A549 (cell line): ENCODE measurements around the gene CEP72. TPM values are rescaled to one million over a fixed set of nuclear protein-coding genes. Genes with fewer than 3 reads are reported as not detected.
"Not testable (repeated sequence)": the region's sequence is repeated elsewhere in the genome, so short reads cannot be mapped to it uniquely, and the experiment has no call there.

Experiments
- ATAC-seq, 2 experiments: fragments of 200-7000 bp in 1 of 2; fragments of >200 bp in 1 of 2; cut with Nextera tagmentation in 1 of 2; cut with Tn5 transposase in 1 of 2; 3 replicates each; pipeline versions ENCODE4 v1.8.0 to v1.9.1; 2018 to 2020; ENCODE audit warnings: mild to moderate bottlenecking in 1 of 2, moderate library complexity in 1 of 2
- CTCF ChIA-PET: fragments of 300-600 bp; sonication (Branson Sonifier 250); formaldehyde crosslinking; extraction: SDS; loops from one replicate; lab custom pipeline; 2021; ENCODE audit warnings: antibody characterized with exemption, inconsistent platforms; lab: Yijun Ruan, JAX
- POLR2A ChIA-PET: fragments of 350-600 bp; formaldehyde crosslinking; extraction: SDS; loops from one replicate; lab custom pipeline; 2021; ENCODE audit warnings: antibody characterized with exemption, inconsistent platforms; lab: Yijun Ruan, JAX
- DNase-seq, 2 experiments: peaks; one replicate each; pipeline versions ENCODE4 v3.0.0 to v3.0.0-alpha.2; 2011 to 2016; ENCODE audit warnings: low read depth in 1 of 2, low spot score in 1 of 2
- FAIRE-seq: peaks from 2 replicates; lab custom pipeline; 2011; peaks lifted over from hg19 to GRCh38; lab: Jason Lieb, UNC
- H3K27ac ChIP-seq, 2 experiments: fragments of >200 bp; sonication (Bioruptor Twin); formaldehyde crosslinking; 3 replicates each; pipeline ENCODE4 v1.5.1; 2016 to 2017
- H3K4me1 ChIP-seq: fragments of >200 bp; sonication (Bioruptor Twin); formaldehyde crosslinking; 3 replicates; pipeline ENCODE4 v1.6.1; 2016
- H3K4me2 ChIP-seq: fragments of >200 bp; sonication (Bioruptor Twin); formaldehyde crosslinking; 3 replicates; pipeline ENCODE4 v1.6.1; 2016
- H3K4me3 ChIP-seq: fragments of >200 bp; sonication (Bioruptor Twin); formaldehyde crosslinking; 3 replicates; pipeline ENCODE4 v1.5.1; 2016
- H3K9me3 ChIP-seq: fragments of >200 bp; sonication (Bioruptor Twin); formaldehyde crosslinking; 3 replicates; pipeline ENCODE4 v1.6.1; 2016
- ATOH8 ChIP-seq: fragments of 250-450 bp; sonication (Bioruptor Pico); IDR thresholded peaks from 2 replicates; pipeline ENCODE4 v1.5.0; 2020; ENCODE audit warnings: low read depth, mild to moderate bottlenecking, moderate library complexity
- CBX2 ChIP-seq: fragments of 200-600 bp; sonication (generic); IDR thresholded peaks from 2 replicates; pipeline ENCODE4 v1.6.1; 2016; ENCODE audit warnings: low read depth, mild to moderate bottlenecking, borderline replicate concordance
- CBX8 ChIP-seq: fragments of 200-600 bp; sonication (generic); IDR thresholded peaks from 2 replicates; pipeline ENCODE4 v1.6.1; 2016
- CTCF ChIP-seq: fragments of >200 bp; sonication (Bioruptor Twin); formaldehyde crosslinking; IDR thresholded peaks from 3 replicates; pipeline ENCODE4 v1.5.1; 2016
- EHF ChIP-seq: fragments of 250-450 bp; sonication (Bioruptor Pico); IDR thresholded peaks from 2 replicates; pipeline ENCODE4 v1.5.0; 2020; ENCODE audit warnings: mild to moderate bottlenecking
- EP300 ChIP-seq, 2 experiments: fragments of >200 bp; sonication (Bioruptor Twin); formaldehyde crosslinking; IDR thresholded peaks; 2 replicates in 1 of 2; 3 replicates in 1 of 2; pipeline ENCODE4 v1.6.1; 2016 to 2017
- ESRRA ChIP-seq: fragments of 150-350 bp; IDR thresholded peaks from 2 replicates; pipeline ENCODE4 v1.6.1; 2014; ENCODE audit warnings: mild to moderate bottlenecking, low read length, borderline replicate concordance
- HOXB13 ChIP-seq: fragments of 250-450 bp; sonication (Bioruptor Pico); IDR thresholded peaks from 2 replicates; pipeline ENCODE4 v1.5.0; 2020; ENCODE audit warnings: low read depth, mild to moderate bottlenecking, moderate library complexity
- HOXB5 ChIP-seq: fragments of 250-450 bp; sonication (Bioruptor Pico); IDR thresholded peaks from 2 replicates; pipeline ENCODE4 v1.5.0; 2020; ENCODE audit warnings: mild to moderate bottlenecking, moderate library complexity
- KDM5A ChIP-seq: fragments of 200-600 bp; sonication (generic); IDR thresholded peaks from 2 replicates; pipeline ENCODE4 v1.6.1; 2016; ENCODE audit warnings: antibody characterized with exemption, mild to moderate bottlenecking
- MAFK ChIP-seq: fragments of 450-650 bp; IDR thresholded peaks from 2 replicates; pipeline ENCODE4 v1.6.1; 2014; ENCODE audit not compliant: partially characterized antibody
- MYC ChIP-seq: IDR thresholded peaks from 2 replicates; pipeline ENCODE4 v1.6.1; 2012; ENCODE audit warnings: mild to moderate bottlenecking, inconsistent platforms, low read length, improper control_type of control experiment, borderline replicate concordance
- PBX3 ChIP-seq: IDR thresholded peaks from 2 replicates; pipeline ENCODE4 v1.6.1; 2012
- PHF8 ChIP-seq: fragments of 200-600 bp; sonication (generic); IDR thresholded peaks from 2 replicates; pipeline ENCODE4 v1.6.1; 2016; ENCODE audit warnings: low read depth, mild to moderate bottlenecking, antibody characterized with exemption, moderate library complexity, borderline replicate concordance
- RFX5 ChIP-seq: fragments of 450-650 bp; IDR thresholded peaks from 2 replicates; pipeline ENCODE4 v1.7.1; 2014; ENCODE audit warnings: antibody characterized with exemption, mild to moderate bottlenecking, moderate library complexity
- TP53 ChIP-seq: fragments of 250-450 bp; sonication (Bioruptor Pico); IDR thresholded peaks from 2 replicates; pipeline ENCODE4 v1.5.0; 2021; ENCODE audit warnings: mild to moderate bottlenecking, moderate library complexity
- ZFP36 ChIP-seq: fragments of 450-650 bp; IDR thresholded peaks from 2 replicates; pipeline ENCODE4 v1.6.1; 2014; ENCODE audit warnings: borderline replicate concordance; ENCODE audit not compliant: partially characterized antibody
- WGBS: methylation state at CpG from one replicate; pipeline ENCODE4 v1.1.6; 2017; ENCODE audit errors: missing lambda C conversion rate; 5-methylcytosine and 5-hydroxymethylcytosine counted together
- polyA plus RNA-seq, 4 experiments: library from polyadenylated mRNA; depleted of rRNA in 3 of 4; stranded (reverse); fragments of >200 nt; fragmentation: RNase III in 1 of 4; extraction: RNeasy Plus Mini Kit Qiagen cat#74134 plus additional on column Dnase treatment in 1 of 4; gene quantifications; 2 replicates in 3 of 4; 3 replicates in 1 of 4; pipeline ENCODE4 v1.2.3, GENCODE V29; 2011 to 2017

The CEP72 gene
- polyA plus RNA-seq, 2 of the 4 experiments (the other 2 are of a cell fraction): 10.8 to 11.1 TPM

GRCh38 chr5:581266-581665, 30.9 kb upstream of the CEP72 start:
- no peaks in the 10 kb centered on the region for H3K4me1 ChIP-seq
- H3K27ac ChIP-seq: no peak overlapping the region
- TF ChIP-seq CTCF (no peak), CBX8 (no peak), RFX5 (no peak), TP53 (CRISPR knock-in tag) (no peak), ESRRA (no peak), HOXB5 (CRISPR knock-in tag) (no peak), MAFK (no peak), PHF8 (no peak), ATOH8 (CRISPR knock-in tag) (no peak), EP300 (IDR thresholded peaks at IDR 0.05) (no peak)
- CTCF ChIA-PET: no interaction called here
- H3K4me2 ChIP-seq: no peak overlapping the region
- no peak overlapping the region for H3K4me3 ChIP-seq
- H3K9me3 ChIP-seq: peaks cover 14% of the 10 kb centered on the region; the same call in 2 of the 3 replicates
- DNase-seq (no peak), FAIRE-seq (no peak), ATAC-seq (no peak)
- POLR2A ChIA-PET: no interaction called here
- WGBS: 45% methylated on average over 7 of the region's 7 CpGs

GRCh38 chr5:581941-582340, 30.2 kb upstream of the CEP72 start:
- H3K4me2 ChIP-seq: no peak overlapping the region
- no peaks in the 10 kb centered on the region for H3K4me1 ChIP-seq
- no peak overlapping the region for H3K4me3 ChIP-seq
- ATAC-seq (no peak), DNase-seq (no peak), FAIRE-seq (no peak)
- ChIA-PET POLR2A (no interaction called here), CTCF (no interaction called here)
- WGBS: 54% methylated on average over 9 of the region's 9 CpGs
- H3K9me3 ChIP-seq: peaks cover 9% of the 10 kb centered on the region; the same call in 1 of the 3 replicates
- no peak overlapping the region for H3K27ac ChIP-seq
- no peak for TF ChIP-seq EHF (CRISPR knock-in tag)
- no peak for TF ChIP-seq KDM5A
- no peak for TF ChIP-seq CBX2
- TF ChIP-seq HOXB13 (CRISPR knock-in tag): no peak
- no peak for TF ChIP-seq ZFP36
- TF ChIP-seq PBX3: no peak
- no peak for TF ChIP-seq MYC

- H3K9me3 ChIP-seq, H3K4me2 ChIP-seq, FAIRE-seq, H3K4me1 ChIP-seq, CTCF ChIA-PET, ATAC-seq, POLR2A ChIA-PET, DNase-seq, H3K4me3 ChIP-seq, H3K27ac ChIP-seq: not testable (repeated sequence)
- 20% methylated on average over 3 of the region's 3 CpGs for WGBS
These were observed 29.7 kb upstream of the CEP72 start for GRCh38 chr5:582445-582844.
